NCI-H82 treated with DMSO at 0.1 percent for 48 hours (cell line): Measurements from ENCODE around the gene ATP6V0B.

Experiments
- DNase-seq: peaks from one replicate; lab custom pipeline; 2025; ENCODE audit not compliant: unreplicated experiment; lab: John Stamatoyannopoulos, UW

Gene ATP6V0B

DNA sequence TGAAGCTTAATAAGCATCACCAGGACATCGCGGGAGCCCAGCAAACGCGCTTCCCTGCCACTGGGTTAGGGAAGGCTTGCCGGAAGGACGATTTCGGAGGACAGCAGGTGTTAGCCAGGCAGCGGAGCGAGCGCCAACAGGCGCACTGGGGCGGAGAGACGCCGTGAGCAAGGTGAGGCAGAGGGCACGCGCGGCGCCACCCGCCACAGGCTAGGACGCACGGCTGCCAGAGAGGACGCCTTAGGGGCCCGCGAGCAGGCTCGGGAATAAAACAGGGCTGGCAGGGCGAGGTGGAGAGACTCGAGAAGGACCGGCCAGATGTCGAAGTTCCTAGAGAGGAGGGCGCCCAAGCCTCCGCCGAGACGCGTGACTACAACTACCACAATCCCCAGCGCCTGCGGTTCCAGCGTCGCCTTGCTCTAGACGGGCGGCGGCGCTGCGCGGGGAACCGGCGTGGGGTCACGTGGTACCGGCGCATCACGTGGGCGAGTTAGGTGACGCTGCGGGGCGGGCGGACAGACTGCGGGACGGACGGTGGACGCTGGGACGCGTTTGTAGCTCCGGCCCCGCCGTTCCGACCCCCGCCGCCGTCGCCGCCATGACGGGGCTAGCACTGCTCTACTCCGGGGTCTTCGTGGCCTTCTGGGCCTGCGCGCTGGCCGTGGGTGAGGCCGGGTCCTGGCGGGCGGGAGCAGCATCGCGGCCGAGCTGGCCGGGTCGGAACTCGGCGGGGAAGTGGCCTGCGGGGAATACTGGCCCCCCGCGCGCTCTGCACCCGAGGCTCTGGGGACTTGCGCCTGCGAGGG lies at the start of gene ATP6V0B:
Gene ATP6V0B, plus strand, starts transcription at position 518 of the 806 bp plus-strand sequence. Its CDS starts 81 bp downstream, at position 599.
- peak; percentile 94 for DNase-seq

DNA sequence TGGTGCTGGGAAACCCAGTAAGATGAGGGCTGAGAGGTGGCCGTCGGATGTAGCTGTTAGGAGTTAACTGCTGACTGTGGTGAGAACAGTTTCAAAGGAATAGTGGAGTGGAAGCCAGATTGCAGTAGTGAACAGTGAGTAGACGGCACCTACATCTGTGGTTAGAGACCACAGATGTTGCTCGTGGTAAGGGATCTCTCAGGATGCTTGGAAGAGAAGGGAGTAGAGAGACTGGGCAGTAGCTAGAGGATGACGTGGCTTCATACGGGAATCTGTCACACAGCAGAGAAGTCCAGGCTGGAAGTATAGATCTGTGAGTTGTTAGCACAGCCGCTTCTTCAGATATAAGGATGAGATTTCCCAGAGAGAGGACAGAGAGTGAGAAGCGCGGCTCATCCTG lies 48.9 kb upstream of the ATP6V0B start:
- DNase-seq: no peak

DNA sequence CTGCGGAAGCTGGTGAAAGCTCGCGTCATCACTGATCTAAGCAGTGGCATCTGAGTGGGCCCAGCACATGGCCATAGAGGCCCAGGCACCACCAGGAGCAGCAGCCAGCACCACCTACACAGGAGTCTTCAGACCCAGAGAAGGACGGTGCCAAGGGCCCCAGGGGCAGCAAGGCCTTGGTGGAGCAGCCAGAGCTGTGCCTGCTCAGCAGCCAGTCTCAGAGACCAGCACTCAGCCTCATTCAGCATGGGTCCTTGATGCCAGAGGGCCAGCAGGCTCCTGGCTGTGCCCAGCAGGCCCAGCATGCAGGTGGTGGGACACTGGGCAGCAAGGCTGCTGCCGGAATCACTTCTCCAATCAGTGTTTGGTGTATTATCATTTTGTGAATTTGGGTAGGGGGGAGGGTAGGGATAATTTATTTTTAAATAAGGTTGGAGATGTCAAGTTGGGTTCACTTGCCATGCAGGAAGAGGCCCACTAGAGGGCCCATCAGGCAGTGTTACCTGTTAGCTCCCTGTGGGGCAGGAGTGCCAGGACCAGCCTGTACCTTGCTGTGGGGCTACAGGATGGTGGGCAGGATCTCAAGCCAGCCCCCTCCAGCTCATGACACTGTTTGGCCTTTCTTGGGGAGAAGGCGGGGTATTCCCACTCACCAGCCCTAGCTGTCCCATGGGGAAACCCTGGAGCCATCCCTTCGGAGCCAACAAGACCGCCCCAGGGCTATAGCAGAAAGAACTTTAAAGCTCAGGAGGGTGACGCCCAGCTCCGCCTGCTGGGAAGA lies 44.4 kb upstream of the ATP6V0B start:
- no peak for DNase-seq

DNA sequence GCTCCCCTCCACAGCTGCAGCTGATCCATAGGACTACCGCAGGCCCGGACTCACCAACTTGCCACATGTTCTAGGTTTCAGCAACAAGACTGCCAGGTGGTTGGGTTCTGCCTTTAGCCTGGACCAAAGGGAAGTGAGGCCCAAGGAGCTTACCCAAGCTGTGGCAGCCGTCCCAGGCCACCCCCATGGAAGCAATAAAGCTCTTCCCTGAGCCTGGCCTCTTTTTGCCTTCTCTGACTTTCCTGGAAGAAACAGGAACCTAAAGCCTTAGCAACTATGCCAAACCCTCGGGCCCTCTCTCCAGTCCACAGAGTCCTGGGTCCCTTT lies 43.8 kb upstream of the ATP6V0B start:
- no peak for DNase-seq

DNA sequence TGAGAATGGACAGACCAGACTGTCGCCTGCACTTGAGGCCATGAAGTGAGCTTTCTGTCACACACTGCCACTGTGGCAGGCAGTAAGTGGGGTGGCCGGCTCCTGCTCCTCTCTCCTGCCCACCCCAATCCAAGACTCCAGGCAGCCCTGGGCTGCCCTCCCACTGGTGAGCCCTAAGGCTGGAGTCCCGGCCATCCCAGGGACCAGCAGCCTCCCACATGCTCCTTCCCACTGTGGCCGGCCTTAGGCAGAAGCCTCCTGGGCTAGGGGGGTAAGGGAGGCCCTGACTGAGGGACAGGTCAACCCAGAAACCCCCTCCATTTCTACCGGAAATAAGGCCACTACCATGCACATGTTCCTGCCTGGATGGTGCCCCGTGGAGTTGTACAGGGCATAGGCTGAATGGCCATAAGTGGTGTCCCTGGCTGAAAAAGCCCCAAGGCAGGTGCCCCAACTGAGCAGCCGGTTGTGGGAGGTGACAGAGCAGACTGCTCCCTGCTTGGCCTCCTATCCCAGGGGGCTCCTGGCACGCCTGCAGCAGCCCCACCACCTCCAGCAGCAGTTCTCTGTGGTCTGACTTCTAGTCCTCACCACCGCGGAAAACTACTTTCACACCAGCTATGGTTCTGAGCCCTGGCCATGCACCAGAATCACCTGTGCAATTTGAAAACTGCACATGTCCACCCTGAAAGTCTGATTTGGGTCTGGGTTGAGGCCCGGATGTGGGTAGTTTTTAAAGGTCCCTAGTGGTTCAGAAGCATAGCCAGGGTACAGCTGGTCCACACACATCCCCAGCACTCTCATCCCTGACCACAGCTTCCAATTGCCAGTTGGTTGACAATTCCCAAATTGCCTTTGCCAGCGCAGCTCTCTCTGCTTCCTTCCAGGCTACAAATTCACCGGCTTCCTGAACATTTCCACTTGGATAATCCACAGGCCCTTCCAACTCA lies 42.8 kb upstream of the ATP6V0B start:
- no peak for DNase-seq

DNA sequence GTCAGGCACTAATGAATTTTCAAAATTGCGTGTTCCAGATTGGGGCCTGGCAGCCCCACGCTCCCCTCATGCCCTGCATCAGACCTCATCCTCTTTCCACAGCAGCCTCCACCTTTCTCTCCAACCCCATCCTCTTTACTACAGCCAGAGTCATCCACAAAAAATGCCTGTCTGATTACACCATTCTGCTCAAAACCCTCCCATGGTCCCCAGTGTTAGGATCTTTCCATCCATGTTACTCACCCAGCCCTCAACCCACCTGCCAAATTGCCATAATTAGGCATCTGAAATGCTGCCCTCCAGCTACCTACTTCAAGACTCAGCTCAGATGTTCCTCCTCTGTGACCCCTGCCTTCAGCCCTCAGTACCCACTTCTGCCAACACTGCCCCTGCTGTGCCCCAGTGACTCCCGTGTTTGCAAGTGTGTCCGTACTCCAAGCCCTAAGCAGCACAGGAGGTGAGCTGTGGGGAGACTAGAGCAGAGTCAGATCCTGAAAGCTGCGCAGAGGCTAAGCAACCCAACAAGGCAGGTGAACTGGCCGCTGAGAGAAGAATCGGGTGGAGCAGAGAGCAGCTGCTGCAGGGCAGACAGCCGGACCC lies 41.9 kb upstream of the ATP6V0B start:
- no peak for DNase-seq

DNA sequence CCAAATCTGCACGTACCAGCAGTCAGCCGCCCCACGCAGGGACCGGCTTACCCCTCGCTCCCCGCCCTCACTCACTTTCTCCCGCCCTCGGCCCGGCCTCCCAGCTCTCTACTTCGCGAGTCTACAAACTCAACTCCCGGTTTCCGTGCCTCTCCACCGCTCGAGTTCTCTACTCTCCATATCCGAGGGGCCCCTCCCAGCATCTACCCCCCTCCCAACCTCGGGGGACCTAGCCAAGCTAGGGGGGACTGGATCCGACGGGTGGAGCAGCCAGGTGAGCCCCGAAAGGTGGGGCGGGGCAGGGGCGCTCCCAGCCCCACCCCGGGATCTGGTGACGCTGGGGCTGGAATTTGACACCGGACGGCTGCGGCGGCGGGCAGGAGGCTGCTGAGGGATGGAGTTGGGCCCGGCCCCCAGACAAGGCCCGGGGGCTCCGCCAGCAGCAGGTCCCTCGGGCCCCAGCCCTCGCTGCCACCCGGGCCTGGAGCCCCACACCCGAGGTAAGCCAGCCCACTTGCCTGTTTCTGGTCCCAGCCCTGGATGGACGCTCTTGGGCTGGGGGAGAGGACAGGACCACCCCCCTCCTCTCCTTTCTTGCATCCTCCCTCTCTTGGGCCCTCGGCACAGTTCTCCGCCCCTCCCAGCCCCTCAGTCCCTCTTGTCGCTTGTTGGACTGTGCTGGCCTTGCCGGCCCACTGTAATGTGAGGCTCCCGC lies 41.2 kb upstream of the ATP6V0B start, which contains the start of gene ARTN:
Gene ARTN, plus strand, starts transcription at position 416 of the 715 bp plus-strand sequence. CDS start 1,856 bp downstream, outside the sequence.
- no peak for DNase-seq

DNA sequence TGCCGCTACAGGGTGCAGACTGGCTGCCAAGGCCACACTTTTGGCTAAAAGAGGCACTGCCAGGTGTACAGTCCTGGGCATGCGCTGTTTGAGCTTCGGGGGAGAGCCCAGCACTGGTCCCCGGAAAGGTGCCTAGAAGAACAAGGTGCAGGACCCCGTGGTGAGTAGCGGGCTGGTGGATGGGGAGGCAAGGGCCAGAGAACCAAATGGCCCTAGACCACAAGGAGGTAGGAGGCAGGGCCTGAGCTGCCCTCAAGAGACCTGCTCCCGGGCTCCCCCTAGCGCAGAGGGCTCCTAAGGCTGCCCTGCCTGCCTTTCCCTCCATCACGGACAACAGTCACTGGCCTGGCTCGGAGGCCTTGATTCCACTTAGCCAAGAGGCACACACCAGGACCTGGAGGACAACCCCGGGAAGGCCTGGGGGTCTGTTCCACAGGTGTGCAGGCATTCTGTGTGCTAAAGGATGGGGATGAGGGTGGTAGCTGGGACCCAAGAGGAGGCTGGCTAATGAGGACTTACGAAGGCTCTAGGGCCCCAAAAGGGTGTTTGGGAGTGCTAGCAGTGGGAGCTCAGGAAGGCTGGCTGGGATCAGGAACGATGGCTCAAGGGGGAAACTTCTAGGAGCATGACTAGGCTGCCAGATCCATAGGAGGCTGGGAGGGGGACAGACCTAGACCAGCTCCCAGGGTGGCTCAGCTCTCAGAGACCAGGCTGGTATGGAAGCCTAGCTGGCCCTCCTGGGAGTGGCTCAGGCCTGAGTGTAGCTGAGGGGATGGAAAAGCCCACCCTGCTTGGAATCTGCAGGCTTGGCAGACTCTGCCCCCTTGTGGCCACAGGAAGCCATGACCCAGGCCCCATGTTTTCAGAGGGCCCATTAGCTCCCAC lies 40.4 kb upstream of the ATP6V0B start:
- peak; percentile 69 for DNase-seq

DNA sequence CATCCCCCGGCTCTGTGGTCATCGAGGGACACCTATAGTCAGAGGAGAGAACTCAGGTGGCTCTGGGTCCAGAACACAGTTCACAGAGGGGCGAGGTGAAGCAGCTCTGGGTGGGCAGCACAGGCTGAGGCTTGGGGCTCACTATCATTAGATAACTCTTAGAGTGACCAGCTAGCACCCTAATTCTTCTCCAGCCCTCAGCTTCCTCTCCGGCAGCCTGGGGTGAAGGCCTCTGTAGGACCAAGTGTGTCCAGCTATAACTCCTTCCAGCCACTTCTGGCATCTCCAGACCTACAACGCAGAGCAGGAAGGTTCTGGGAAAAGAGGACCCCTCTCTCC lies 39.8 kb upstream of the ATP6V0B start:
- no peak for DNase-seq

DNA sequence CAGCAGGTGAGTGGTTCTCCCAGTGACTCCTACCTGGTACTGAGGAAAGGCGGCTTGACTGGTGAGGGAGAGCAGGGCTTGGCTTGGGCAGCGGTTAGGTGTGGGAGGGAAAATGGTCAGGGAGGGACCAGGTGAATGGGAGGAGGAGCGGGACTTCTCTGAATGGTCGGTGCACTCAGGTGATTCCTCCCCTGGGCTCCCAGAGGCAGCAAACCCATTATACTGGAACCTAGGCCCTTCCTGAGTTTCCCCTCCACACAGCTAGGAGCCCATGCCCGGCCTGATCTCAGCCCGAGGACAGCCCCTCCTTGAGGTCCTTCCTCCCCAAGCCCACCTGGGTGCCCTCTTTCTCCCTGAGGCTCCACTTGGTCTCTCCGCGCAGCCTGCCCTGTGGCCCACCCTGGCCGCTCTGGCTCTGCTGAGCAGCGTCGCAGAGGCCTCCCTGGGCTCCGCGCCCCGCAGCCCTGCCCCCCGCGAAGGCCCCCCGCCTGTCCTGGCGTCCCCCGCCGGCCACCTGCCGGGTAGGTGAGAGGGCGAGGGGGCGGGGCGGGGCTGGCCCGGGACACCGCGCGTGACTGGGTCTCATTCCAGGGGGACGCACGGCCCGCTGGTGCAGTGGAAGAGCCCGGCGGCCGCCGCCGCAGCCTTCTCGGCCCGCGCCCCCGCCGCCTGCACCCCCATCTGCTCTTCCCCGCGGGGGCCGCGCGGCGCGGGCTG lies 38.9 kb upstream of the ATP6V0B start:
- DNase-seq: no peak

DNA sequence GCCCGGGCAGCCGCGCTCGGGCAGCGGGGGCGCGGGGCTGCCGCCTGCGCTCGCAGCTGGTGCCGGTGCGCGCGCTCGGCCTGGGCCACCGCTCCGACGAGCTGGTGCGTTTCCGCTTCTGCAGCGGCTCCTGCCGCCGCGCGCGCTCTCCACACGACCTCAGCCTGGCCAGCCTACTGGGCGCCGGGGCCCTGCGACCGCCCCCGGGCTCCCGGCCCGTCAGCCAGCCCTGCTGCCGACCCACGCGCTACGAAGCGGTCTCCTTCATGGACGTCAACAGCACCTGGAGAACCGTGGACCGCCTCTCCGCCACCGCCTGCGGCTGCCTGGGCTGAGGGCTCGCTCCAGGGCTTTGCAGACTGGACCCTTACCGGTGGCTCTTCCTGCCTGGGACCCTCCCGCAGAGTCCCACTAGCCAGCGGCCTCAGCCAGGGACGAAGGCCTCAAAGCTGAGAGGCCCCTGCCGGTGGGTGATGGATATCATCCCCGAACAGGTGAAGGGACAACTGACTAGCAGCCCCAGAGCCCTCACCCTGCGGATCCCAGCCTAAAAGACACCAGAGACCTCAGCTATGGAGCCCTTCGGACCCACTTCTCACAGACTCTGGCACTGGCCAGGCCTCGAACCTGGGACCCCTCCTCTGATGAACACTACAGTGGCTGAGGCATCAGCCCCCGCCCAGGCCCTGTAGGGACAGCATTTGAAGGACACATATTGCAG lies 38.2 kb upstream of the ATP6V0B start:
- no peak for DNase-seq

DNA sequence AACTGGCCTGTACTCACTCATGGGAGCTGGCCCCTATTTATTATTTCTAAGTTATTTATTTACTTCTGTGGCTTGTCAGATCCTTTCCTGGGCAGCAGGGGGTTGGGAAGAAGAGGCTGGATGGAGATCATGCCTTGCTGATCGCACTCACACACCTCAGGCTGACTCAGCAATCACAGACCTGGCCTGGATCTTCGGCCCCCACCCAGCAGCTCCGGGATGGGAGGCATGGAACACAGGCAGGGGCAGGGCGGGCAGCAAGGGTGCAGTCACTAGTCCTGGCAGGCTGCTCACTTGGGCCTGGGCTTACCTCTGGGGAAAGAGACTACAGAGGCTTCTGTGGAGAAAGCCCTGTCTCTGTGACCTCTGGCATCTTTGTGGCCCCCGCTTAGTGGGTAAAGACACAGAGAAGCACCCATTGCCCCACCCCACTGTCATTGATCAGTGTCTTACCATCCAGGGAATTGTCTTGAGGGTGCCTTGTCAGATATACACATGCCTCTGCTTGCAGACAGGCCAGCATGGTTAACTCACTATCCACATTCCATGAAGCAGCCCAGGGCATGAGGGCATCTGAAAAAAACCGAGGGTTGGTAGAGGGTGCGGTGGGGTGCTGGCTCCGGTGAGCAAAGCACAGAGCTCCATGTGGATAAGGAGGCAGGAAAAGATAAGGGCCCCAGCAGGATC lies 37.4 kb upstream of the ATP6V0B start:
- DNase-seq: no peak

DNA sequence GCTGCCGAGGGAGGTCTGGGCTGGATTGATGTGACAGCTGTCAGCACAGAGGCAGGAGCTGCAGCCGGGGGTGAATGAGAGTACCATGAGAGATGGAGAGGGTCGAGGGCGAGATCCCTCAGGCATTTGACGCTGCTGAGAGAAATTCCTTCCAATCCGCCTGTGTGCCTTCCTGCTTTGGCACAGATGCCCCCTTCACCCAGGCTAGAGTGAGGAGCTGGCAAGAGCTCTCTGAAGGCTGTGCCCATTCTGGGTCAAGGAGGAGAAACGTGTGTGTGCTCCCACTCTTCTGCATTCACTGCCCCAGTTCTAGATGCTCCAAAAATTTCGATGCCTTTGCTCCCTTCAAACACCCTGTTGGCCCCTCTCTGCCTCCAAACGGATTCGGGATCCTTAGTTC lies 36.4 kb upstream of the ATP6V0B start:
- DNase-seq: no peak

DNA sequence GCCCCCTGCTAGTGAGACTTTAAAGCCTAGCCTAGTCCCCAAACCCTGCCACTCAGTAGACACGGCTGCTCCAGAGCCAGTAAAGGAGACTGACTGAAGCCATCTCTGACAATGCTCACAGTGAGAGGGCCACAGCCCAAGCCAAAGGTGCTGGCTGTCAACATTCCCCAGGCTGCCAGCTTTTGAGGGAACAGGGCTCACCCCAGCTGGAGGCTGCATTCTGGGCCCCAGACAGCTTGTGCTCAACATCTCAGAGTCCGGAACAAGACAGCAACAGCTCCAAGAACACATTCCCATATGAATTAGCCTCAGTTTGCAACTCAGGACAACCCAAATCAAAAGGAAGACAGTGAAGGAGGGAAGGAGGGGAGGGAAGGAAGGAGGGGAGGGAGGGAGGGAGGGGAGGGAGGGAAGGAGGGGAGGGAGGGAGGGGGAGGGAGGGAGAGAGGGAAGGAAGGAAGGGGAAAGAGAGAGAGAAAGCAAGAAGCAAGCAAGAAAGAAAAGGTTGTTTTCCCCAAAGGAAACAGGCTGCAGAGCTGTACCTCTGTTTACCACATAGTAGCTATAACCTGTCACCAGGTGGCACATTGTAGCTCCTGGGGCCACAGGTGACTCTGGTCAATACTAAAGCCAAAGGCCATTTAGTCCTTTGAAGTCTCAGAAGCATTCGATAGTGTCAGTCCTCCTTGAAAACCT lies 35.7 kb upstream of the ATP6V0B start:
- no peak for DNase-seq

DNA sequence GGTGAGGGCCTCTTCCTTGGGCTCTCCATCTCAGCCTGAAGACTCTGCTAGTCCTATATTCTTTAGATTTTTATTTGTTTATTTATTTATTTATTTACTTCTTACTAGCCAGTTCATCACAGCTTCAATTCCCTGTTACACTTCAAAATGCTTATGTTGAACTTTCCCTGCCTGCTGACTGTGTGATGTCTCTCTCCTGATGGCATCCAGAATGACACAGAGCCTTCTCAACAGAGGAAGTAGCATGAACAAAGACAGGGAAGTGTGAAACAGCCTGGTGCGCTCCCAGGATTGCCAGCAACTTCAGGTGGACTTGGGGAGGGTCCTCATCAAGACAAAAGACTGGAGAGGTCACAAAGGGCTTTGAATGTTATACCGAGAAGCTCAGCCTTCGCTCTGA lies 32.3 kb upstream of the ATP6V0B start:
- no peak for DNase-seq

DNA sequence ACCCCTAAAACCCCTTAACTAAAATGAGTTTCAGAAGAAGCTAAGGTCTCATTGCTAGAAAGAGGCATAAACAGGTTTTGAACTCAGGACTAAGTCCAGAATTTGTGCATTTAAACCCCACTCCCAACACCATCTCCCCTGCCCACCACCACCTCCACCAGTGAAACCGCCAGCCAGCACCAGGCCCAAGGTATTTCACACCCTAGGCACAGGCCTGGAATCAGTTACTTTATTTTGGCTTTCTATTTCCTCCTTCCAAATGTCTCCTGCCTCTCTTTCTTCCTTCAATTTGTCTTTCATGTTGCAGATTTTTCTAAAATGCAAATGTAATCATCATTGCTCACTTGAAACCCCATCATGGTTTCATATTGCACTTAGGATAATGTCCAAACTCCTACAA lies 29.9 kb upstream of the ATP6V0B start:
- DNase-seq: no peak

DNA sequence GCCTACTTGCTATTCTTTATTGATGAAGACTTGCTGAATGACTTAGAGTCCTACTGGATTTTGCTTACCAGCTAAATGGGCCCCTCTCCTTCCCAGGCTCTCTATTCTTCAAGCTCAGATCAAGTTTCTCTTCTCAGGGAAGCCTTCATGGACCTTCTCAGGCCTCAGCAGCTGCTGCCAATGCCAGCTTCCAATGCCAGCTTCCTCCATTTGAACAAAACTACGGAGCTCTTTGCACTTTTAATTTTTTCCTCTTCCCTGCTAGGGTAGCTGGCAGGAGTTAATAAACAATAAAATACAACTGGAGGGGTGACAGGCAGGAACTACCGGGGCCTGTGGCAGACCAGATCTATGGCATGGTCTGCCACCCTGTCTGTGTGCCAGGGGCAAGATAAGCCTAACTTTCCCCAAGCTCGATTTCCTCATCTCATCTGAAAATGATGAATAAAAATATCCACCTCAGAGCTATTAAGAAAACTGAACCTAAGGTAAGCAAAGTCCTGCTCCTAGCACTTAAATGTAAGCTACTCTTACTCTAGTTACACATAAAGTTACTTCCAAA lies 29.0 kb upstream of the ATP6V0B start:
- DNase-seq: no peak
